K562 (cell line): Measurements from ENCODE around the gene ABHD14A. TPM values are rescaled to one million over a fixed set of nuclear protein-coding genes. Genes with fewer than 3 reads are reported as not detected.

Experiments used
- ATAC-seq: fragments of 200-7000 bp; cut with Tn5 transposase; 3 replicates; pipeline ENCODE4 v1.9.1; 2020; ENCODE audit warnings: moderate library complexity
- BruUV-seq: library from RNA; stranded (reverse); fragments of 400-500 nt; replicated peaks from 2 replicates; lab custom pipeline; 2021; lab: Mats Ljungman, UMichigan
- CTCF ChIA-PET: fragments of 300-600 bp; formaldehyde crosslinking; extraction: SDS; loops from one replicate; lab custom pipeline; 2021; ENCODE audit warnings: low intra/inter-chr PET ratio; lab: Yijun Ruan, JAX
- POLR2A ChIA-PET: fragments of 300-600, 350-650 bp; sonication (Branson Sonifier 250); formaldehyde crosslinking; extraction: SDS; loops from one replicate; lab custom pipeline; 2021; ENCODE audit warnings: antibody characterized with exemption, inconsistent platforms; lab: Yijun Ruan, JAX
- DNase-seq, 4 experiments: peaks; one replicate each; pipeline versions ENCODE4 v3.0.0 to v3.0.0-alpha.2; 2011 to 2018; ENCODE audit warnings: low spot score in 3 of 4, mixed read lengths in 3 of 4; ENCODE audit errors: extremely low read depth in 1 of 4
- FAIRE-seq: peaks from 2 replicates; lab custom pipeline; 2011; peaks lifted over from hg19 to GRCh38; lab: Jason Lieb, UNC
- H2AFZ ChIP-seq: 2 replicates; pipeline ENCODE4 v1.6.0; 2011; ENCODE audit warnings: low read depth, low read length, control low read depth, inconsistent platforms
- H3K27ac ChIP-seq: fragments of 200-600 bp; 3 replicates; pipeline ENCODE4 v1.8.0; 2011; ENCODE audit warnings: low read depth, mild to moderate bottlenecking, control low read depth, inconsistent platforms, low read length, moderate library complexity, mixed read lengths; ENCODE audit errors: extremely low read depth
- H3K27me3 ChIP-seq, 2 experiments: fragments of 300-600 bp in 1 of 2; 2 replicates in 1 of 2; 3 replicates in 1 of 2; pipeline versions ENCODE4 v1.6.0 to v1.8.0; 2011; ENCODE audit warnings: inconsistent platforms in 2 of 2, low read length in 2 of 2, mild to moderate bottlenecking in 1 of 2, mixed read lengths in 1 of 2, moderate library complexity in 1 of 2; ENCODE audit not compliant: control insufficient read depth in 2 of 2, insufficient read depth in 2 of 2
- H3K36me3 ChIP-seq: fragments of 300-600 bp; 3 replicates; pipeline ENCODE4 v1.8.0; 2011; ENCODE audit warnings: mild to moderate bottlenecking, low read length, inconsistent platforms; ENCODE audit not compliant: control insufficient read depth, insufficient read depth
- H3K4me1 ChIP-seq, 2 experiments: fragments of 200-600 bp in 1 of 2; replicated peaks in 1 of 2; 2 replicates in 1 of 2; 3 replicates in 1 of 2; pipeline versions ENCODE4 v1.5.1 to v1.8.0; 2011; ENCODE audit warnings: inconsistent platforms in 2 of 2, low read length in 2 of 2, mild to moderate bottlenecking in 1 of 2, mixed read lengths in 1 of 2, moderate library complexity in 1 of 2; ENCODE audit not compliant: control insufficient read depth in 2 of 2, insufficient read depth in 2 of 2
- H3K4me2 ChIP-seq: 2 replicates; pipeline ENCODE4 v1.6.1; 2011; ENCODE audit warnings: low read length, control low read depth, inconsistent platforms, mixed read lengths; ENCODE audit not compliant: insufficient read depth
- H3K4me3 ChIP-seq: fragments of 200-600 bp; sonication (generic), shearing (Covaris generic); 2 replicates; pipeline ENCODE4 v1.5.1; 2016; ENCODE audit warnings: control low read depth, inconsistent platforms
- H3K79me2 ChIP-seq: fragments of 200-600 bp; 3 replicates; pipeline ENCODE4 v1.8.0; 2011; ENCODE audit warnings: low read length, inconsistent platforms; ENCODE audit not compliant: control insufficient read depth, insufficient read depth
- H3K9ac ChIP-seq, 2 experiments: 2 replicates each; pipeline versions ENCODE4 v1.6.0 to v1.6.1; 2011; ENCODE audit warnings: low read depth in 2 of 2, low read length in 2 of 2, control low read depth in 1 of 2, inconsistent platforms in 1 of 2, mild to moderate bottlenecking in 1 of 2, mixed read lengths in 1 of 2; ENCODE audit not compliant: insufficient read depth in 1 of 2
- H3K9me1 ChIP-seq: one replicate; pipeline ENCODE4 v1.6.0; 2011; ENCODE audit warnings: inconsistent platforms, mild to moderate bottlenecking, low read length, moderate library complexity; ENCODE audit not compliant: control insufficient read depth, insufficient read depth
- H3K9me3 ChIP-seq: replicated peaks from 2 replicates; pipeline ENCODE4 v1.5.1; 2011; ENCODE audit warnings: low read depth, low read length, inconsistent platforms; ENCODE audit not compliant: control insufficient read depth, insufficient read depth
- H4K20me1 ChIP-seq: replicated peaks from 2 replicates; pipeline ENCODE4 v1.6.1; 2011; ENCODE audit warnings: low read length, inconsistent platforms, mixed read lengths; ENCODE audit not compliant: control insufficient read depth, insufficient read depth
- BCOR ChIP-seq: fragments of 450-650 bp; IDR thresholded peaks from 2 replicates; pipeline ENCODE4 v1.6.1; 2016
- CBFA2T3 ChIP-seq: fragments of 450-650 bp; IDR thresholded peaks from 2 replicates; pipeline ENCODE4 v1.6.1; 2017
- JUND ChIP-seq, 2 experiments: IDR thresholded peaks; 2 replicates in 1 of 2; 3 replicates in 1 of 2; pipeline ENCODE4 v1.6.1; 2011; ENCODE audit warnings: borderline replicate concordance in 2 of 2, low read depth in 2 of 2, low read length in 2 of 2, improper control_type of control experiment in 1 of 2, missing biosample characterization in 1 of 2, missing genetic modification characterization in 1 of 2, missing genetic modification reagents in 1 of 2
- KHSRP ChIP-seq: fragments of 450-650 bp; IDR thresholded peaks from 2 replicates; pipeline ENCODE4 v1.6.1; 2017
- NBN ChIP-seq: fragments of 450-650 bp; IDR thresholded peaks from 2 replicates; pipeline ENCODE4 v1.6.1; 2016; ENCODE audit warnings: low read depth, mild to moderate bottlenecking
- NUFIP1 ChIP-seq: fragments of 450-650 bp; IDR thresholded peaks from 2 replicates; pipeline ENCODE4 v1.6.1; 2018; ENCODE audit not compliant: partially characterized antibody
- TCFL5 ChIP-seq: fragments of 250-450 bp; sonication (Bioruptor Pico); conservative IDR thresholded peaks from 2 replicates; pipeline ENCODE4 v1.6.1; 2021; ENCODE audit warnings: mild to moderate bottlenecking, moderate library complexity, matching md5 sums
- TEAD1 ChIP-seq, 2 experiments: fragments of 450-650 bp in 1 of 2; sonication (generic) in 1 of 2; formaldehyde crosslinking; IDR thresholded peaks; 2 replicates each; pipeline versions ENCODE4 v1.4.0 to v1.8.0; 2020 to 2022; ENCODE audit warnings: mild to moderate bottlenecking in 2 of 2, missing genetic modification reagents in 1 of 2
- ZFP36 ChIP-seq: fragments of 150-350 bp; IDR thresholded peaks from 2 replicates; pipeline ENCODE4 v1.6.1; 2018; ENCODE audit warnings: low read length, low read depth; ENCODE audit not compliant: partially characterized antibody
- ZNF436 ChIP-seq: fragments of 250-450, 450-650 bp; sonication (Bioruptor Pico); formaldehyde crosslinking; IDR thresholded peaks from 2 replicates; pipeline ENCODE4 v1.7.0; 2020; ENCODE audit warnings: mild to moderate bottlenecking
- WGBS: fragments of 100-300 bp; shearing (Covaris generic); methylation state at CpG from one replicate; pipeline ENCODE4 v1.1.6; 2016; ENCODE audit warnings: low coverage, mixed read lengths; ENCODE audit not compliant: insufficient coverage; ENCODE audit errors: missing lambda C conversion rate; 5-methylcytosine and 5-hydroxymethylcytosine counted together
- in situ Hi-C: fragments of 300-500 bp; cut with MboI; formaldehyde crosslinking; loops from 4 replicates; pipeline ENCODE4 v1.15.0; 2018; ENCODE audit warnings: inconsistent platforms, mixed read lengths
- intact Hi-C: fragments of 100-400 bp; cut with micrococcal nuclease; formaldehyde crosslinking; loops from 2 replicates; pipeline ENCODE4 v1.14.2; 2022
- polyA plus RNA-seq, 8 experiments: library from polyadenylated mRNA; depleted of rRNA in 4 of 8; stranded (reverse) in 5 of 8; unstranded in 3 of 8; fragments of >200 nt; fragmentation: Nextera tagmentation in 2 of 8; fragmentation: Illumina TruSeq in 1 of 8; extraction: Ambion mirVana in 2 of 8; extraction: Trizol in 1 of 8; gene quantifications; 2 replicates each; pipeline versions ENCODE4 v1.2.1 to v1.2.3, GENCODE V29; 2011 to 2014; ENCODE audit warnings: inconsistent platforms in 1 of 8, missing spikeins in 1 of 8
- total RNA-seq, 7 experiments: library from RNA; depleted of rRNA in 6 of 7; stranded (reverse); fragments of >200 nt in 6 of 7; fragmentation: Illumina TruSeq in 2 of 7; extraction: Trizol in 2 of 7; gene quantifications; 2 replicates each; pipeline versions ENCODE4 v1.2.1 to v1.2.3, GENCODE V29; 2011 to 2021; ENCODE audit warnings: low replicate concordance in 1 of 7
- TF ChIP-seq, protein P1 (sequence below): fragments of 450-650 bp; formaldehyde crosslinking; conservative IDR thresholded peaks from 2 replicates; pipeline ENCODE4 v1.4.0; 2022; ENCODE audit warnings: mild to moderate bottlenecking, missing genetic modification characterization
- TF ChIP-seq, protein P2 (sequence below): fragments of 450-650 bp; IDR thresholded peaks from 2 replicates; pipeline ENCODE4 v1.6.1; 2016

ABHD14A gene
- total and polyA plus RNA-seq, 9 of the 15 experiments (the other 6 are each of a cell fraction or from before 2014, with no cell fraction given) = 0.90 to 10.5 (median 8.3) TPM

DNA sequence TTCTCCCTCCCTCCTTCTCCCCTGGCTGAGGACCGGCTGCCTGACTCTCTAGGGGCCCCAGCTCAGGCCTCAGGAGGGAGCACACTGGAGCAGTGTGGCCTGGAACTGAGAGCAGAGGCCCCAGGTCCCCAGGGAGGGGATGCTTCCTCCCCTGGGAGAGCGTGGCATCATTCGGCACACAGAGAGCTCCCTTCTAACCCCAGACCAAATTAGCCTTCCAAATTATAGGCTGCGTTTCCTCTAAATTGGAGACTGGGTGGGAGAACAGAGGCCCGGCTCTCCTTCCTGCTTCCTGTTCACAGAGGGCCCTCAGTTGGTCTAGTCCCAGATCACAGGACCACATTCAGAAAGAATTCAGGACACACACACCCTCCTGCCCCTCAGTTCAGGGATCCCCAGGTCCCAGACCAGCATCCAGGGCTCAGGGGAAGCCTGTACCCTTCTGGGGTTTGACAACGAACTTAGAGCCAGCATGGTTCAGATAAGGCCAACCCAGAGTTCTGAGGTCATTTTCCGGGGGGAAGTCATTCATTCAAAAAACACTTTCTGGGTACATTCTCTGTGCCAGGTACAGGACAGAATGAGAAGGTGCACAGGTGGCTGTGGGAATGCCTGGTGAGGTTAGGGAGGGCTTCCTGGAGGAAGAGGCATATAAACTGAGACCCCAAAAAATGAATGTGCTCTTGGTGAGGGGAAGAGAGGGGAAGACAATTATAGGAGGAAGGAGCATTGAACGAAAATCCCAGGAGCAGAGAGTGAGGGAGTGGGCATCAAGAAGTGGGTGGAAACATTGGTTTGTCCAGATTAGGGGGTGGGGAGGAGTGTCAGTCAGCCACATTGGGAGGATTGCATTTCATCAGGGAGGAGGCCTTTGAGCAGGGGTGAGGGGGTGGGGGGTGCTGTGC is 49.2 kb downstream of the ABHD14A start:
- in situ Hi-C loops (loop anchor here (25.0 kb wide), 1 partner anchor 363 kb away; no protein-coding TSS in a partner anchor), intact Hi-C loops (no loop called here)
- H4K20me1 ChIP-seq = no peaks in the 10 kb centered on the region
- FAIRE-seq (no peak), ATAC-seq (no peak)
- ChIA-PET POLR2A (no interaction called here), CTCF (no interaction called here)
- H3K79me2 ChIP-seq = no peaks in the 10 kb centered on the region
- H3K27ac ChIP-seq = no peak overlapping the region
- peaks cover 30 to 35% of the 10 kb centered on the region in 2 experiments for H3K4me1 ChIP-seq
- no TSS peak for BruUV-seq
- no peak overlapping the region; a peak in 1 of 4 replicates for H3K9ac ChIP-seq
- no peaks in the 10 kb centered on the region for H3K36me3 ChIP-seq
- H3K4me3 ChIP-seq = no peak overlapping the region
- no peaks in the 10 kb centered on the region for H3K9me3 ChIP-seq
- no peak overlapping the region; the same call in 1 of the 2 replicates for H2AFZ ChIP-seq
- H3K9me1 ChIP-seq = no peaks in the 10 kb centered on the region
- TF ChIP-seq, protein P1, sequence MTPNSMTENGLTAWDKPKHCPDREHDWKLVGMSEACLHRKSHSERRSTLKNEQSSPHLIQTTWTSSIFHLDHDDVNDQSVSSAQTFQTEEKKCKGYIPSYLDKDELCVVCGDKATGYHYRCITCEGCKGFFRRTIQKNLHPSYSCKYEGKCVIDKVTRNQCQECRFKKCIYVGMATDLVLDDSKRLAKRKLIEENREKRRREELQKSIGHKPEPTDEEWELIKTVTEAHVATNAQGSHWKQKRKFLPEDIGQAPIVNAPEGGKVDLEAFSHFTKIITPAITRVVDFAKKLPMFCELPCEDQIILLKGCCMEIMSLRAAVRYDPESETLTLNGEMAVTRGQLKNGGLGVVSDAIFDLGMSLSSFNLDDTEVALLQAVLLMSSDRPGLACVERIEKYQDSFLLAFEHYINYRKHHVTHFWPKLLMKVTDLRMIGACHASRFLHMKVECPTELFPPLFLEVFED = no peak
- TF ChIP-seq JUND (IDR thresholded peaks at IDR 0.05; ENCODE audit: borderline replicate concordance, low read depth, low read length) (no peak), JUND (tag; IDR thresholded peaks at IDR 0.05; ENCODE audit: borderline replicate concordance, low read depth, low read length) (no peak), TEAD1 (CRISPR knock-in tag; IDR thresholded peaks at IDR 0.05) (no peak), ZFP36 (peak; percentile 95), TCFL5 (CRISPR knock-in tag) (no peak), NUFIP1 (no peak), ZNF436 (CRISPR knock-in tag) (peak; percentile 67; the same call in 1 of the 2 replicates), NBN (no peak), CBFA2T3 (0 out of 2 replicates have a peak, but pooled peaks have one; percentile 4), BCOR (peak; percentile 72), KHSRP (no peak)
- TF ChIP-seq, protein P2, sequence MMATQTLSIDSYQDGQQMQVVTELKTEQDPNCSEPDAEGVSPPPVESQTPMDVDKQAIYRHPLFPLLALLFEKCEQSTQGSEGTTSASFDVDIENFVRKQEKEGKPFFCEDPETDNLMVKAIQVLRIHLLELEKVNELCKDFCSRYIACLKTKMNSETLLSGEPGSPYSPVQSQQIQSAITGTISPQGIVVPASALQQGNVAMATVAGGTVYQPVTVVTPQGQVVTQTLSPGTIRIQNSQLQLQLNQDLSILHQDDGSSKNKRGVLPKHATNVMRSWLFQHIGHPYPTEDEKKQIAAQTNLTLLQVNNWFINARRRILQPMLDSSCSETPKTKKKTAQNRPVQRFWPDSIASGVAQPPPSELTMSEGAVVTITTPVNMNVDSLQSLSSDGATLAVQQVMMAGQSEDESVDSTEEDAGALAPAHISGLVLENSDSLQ = peak; percentile 32; the same call in 1 of the 2 replicates
- TF ChIP-seq, all 486 proteins: peak for 5
- WGBS = 53% methylated on average over 5 of the region's 8 CpGs
- no peaks in the 10 kb centered on the region for H3K27me3 ChIP-seq
- DNase-seq = no peak
- no peak overlapping the region for H3K4me2 ChIP-seq
